GM21786 (cell line): ENCODE data around the gene KRT3.

ENCODE experiments used
- ATAC-seq: cut with Tn5 transposase; IDR thresholded peaks from one replicate; pipeline ENCODE4 v1.9.1; 2021; ENCODE audit not compliant: unreplicated experiment

The KRT3 gene

DNA sequence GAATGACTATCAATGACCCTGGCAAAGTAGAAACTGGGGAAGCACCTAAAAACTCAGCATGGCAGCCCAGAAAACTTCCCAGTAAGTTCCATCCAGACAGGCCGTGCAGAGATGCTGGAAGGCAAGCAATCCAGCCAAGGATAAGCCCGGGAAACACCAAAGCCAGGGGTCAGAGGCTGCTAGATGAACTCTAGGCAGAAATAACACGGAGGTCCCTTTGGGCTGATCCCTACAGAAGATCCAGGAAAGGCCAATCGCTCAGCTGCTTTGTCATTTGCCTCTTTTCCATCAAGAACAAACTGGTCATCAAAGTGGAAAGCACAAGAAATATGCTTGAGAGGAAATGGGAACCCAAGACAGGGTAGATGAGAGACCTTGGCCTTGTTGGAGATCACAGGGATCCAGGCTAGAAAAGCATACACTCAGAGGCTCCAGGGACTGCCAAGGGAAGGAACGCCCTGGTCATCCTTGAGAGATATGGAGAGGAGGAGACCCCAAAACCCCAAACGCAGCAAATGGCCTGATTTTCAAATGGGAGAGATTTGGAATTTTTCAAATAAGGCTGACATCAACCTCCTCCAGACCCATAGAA lies 31.7 kb upstream of the KRT3 start:
- ATAC-seq: no peak

GRCh38 chr12:52826611-52827498 lies 30.9 kb upstream of the KRT3 start:
- no peak for ATAC-seq

GRCh38 chr12:52825961-52826360 lies 30.0 kb upstream of the KRT3 start:
- ATAC-seq: no peak

GRCh38 chr12:52824741-52825410 lies 29.0 kb upstream of the KRT3 start:
- no peak for ATAC-seq

GRCh38 chr12:52823761-52824450 lies 28.0 kb upstream of the KRT3 start:
- ATAC-seq: no peak

GRCh38 chr12:52822771-52823510 lies 27.0 kb upstream of the KRT3 start:
- no peak for ATAC-seq

GRCh38 chr12:52821826-52822660 lies 26.1 kb upstream of the KRT3 start:
- no peak for ATAC-seq

GRCh38 chr12:52821071-52821730 lies 25.3 kb upstream of the KRT3 start:
- ATAC-seq: no peak

DNA sequence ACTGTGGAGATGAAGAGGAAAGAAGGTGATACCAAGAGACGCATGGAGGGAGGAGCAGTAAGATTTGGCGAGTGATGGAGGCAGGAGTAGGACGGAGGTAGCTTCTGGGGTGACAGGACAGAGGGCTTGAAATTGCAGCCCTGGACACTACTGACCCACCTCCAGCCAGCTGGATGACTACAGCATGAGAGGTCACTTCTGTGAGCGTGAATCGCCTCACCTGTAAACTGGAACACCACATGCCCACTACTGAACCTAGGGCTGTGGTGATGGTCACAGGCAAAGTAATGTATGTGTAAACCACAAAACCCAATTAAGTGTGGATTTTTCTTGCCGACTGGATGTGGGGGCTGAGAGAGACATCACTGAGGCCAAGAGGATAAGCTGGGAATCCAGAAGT lies 24.6 kb upstream of the KRT3 start:
- ATAC-seq: no peak

GRCh38 chr12:52819731-52820510 lies 24.0 kb upstream of the KRT3 start:
- ATAC-seq: no peak

- ATAC-seq: no peak
These were observed 23.0 kb upstream of the KRT3 start for GRCh38 chr12:52818887-52819420.

- no peak for ATAC-seq
These were observed 22.5 kb upstream of the KRT3 start for GRCh38 chr12:52818388-52818787.

DNA sequence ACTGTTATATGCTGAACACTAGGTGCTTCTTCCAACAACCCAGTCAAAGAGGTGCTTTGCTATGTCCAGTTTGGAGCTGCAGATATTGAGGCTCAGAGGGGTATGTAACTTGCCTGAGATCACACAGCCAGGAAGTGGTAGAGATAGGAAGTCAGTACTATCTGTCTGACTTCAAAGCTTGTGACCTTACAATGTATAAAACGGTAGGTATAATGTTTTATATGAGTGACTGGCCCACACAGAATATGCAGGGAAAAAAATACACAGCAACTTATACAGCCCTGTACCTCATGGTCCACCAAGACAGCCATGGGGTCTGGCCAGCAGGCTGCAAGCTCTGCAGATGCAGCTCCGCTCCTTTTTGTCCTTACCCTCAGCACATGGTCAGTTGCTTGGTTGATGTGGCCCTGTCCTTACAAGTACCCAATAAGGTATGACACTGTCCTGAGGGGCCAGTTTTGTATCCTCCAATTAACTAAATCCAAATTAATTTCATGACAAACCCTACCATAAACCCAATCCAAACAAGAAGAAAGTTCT lies 21.9 kb upstream of the KRT3 start:
- ATAC-seq: no peak

DNA sequence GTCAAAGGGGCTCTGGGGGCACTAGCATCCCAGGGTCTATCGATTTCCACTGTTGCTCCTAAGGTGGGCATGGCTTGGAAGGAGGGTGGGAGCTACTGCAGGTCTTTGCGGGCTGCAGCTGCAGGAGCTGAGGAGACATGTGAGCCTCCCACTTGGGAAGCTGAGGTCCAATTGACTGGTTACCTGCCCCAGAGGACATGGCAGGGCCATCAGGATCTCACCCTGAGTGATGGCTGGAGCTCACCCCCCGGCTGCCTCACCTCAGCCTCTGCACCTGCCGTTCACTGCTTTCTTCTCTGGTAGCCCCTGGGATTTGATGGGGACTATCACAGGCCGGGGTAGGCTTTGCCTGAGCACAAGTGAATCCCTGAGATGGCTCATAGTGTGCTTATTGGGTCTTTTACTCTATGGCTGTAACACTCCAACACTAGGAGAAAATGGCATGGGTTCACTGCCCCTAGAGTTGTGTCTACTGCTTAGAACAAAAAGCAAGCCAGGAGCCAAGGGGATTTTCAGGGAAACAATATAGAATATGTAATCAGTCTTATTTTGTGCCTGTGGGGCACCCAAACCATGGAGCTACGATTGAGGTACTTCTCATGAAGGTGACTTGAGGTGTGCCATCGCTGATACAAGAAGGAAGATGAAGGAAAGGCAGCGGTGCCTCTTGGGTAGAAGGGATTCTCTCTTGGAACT lies 21.2 kb upstream of the KRT3 start:
- no peak for ATAC-seq

DNA sequence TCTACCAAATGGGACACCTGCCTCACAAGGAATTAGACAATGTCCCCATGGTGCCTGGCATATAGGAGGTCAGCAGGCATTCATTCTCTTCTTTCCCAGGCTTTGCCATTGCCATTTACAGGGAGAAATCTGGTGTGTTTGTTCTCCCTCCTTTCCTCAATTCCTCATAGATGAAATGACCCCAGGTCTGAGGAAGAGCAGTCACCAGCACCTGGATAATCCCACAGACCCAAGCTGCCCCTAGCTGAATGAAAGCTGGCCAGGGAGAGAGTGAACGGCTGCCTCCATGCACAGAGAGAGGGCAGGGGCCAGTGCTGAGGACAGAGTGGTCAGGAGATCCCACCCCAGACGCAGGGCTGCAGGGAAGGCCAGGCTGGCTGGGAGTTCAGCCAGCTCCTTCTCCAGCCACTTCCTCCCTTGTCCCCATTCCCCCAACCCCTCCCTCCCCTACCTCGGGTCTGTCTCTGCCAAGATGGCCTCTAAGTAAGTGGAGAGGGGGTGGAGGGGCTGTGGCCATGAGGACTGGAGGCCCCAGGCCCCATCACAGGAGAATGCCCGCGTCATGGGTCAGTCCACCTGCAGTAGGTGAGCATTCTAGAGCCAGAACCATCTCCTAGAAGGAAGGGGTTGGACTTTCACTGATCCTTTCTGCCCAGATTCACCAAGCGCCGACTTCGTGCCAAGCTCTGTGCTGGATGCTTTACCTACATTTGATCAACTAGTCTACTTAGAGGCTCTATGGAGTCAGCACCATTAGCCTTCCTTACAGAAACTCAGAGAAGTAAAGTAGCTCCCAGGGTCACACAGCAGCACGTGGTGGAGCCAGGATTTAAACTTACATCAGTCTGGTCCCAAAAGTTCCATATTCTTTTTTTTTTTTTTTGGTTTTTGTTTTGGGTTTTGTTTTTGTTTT lies 20.0 kb upstream of the KRT3 start:
- no peak for ATAC-seq

DNA sequence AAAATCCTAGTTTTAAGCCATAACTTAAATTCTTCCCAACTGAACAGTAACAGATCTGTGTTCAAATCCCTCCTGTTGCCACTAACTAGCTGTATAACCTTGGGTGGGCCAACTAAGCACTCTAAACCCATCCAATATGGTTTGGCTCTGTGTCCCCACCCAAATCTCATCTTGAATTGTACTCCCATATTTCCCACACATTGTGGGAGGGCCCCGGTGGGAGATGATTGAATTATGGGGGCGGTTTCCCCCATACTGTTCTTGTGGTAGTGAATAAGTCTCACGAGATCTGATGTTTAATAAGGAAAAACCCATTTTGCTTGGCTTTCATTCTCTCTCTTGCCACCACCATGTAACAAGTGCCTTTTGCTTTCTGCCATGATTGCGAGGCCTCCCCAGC lies 19.2 kb upstream of the KRT3 start:
- ATAC-seq: no peak
